Ramos (cell line): ENCODE data around the gene MEGF11.

Experiments
- in situ Hi-C: fragments of 300-500 bp; cut with MboI; formaldehyde crosslinking; loops from one replicate; pipeline ENCODE4 v1.14.3; 2022; ENCODE audit warnings: low sequenced_read_pairs; ENCODE audit not compliant: unreplicated experiment

Gene MEGF11

DNA sequence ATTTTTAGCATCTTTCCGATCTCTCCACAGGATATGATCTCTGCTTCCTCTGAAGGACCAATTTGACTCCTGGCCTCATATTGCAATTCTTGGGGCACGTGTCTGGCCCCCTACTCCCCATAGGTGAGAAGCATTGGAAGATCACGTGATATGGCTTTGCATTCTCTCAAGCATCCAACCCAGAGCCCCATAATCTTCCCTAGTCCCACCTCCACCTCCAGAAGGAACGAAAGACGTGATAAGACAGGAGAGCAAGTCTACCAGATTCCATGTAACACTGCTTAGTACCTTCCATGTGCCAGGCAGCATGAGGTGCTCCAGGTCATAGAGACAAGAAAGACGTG lies 176.3 kb downstream of the MEGF11 start:
- in situ Hi-C loops, result no loop called here

- in situ Hi-C loops, result no loop called here
Observed at GRCh38 chr15:66076591-66077319, 176.8 kb downstream of the MEGF11 start.

- in situ Hi-C loops, result no loop called here
Observed at GRCh38 chr15:66075947-66076346, 177.6 kb downstream of the MEGF11 start.

DNA sequence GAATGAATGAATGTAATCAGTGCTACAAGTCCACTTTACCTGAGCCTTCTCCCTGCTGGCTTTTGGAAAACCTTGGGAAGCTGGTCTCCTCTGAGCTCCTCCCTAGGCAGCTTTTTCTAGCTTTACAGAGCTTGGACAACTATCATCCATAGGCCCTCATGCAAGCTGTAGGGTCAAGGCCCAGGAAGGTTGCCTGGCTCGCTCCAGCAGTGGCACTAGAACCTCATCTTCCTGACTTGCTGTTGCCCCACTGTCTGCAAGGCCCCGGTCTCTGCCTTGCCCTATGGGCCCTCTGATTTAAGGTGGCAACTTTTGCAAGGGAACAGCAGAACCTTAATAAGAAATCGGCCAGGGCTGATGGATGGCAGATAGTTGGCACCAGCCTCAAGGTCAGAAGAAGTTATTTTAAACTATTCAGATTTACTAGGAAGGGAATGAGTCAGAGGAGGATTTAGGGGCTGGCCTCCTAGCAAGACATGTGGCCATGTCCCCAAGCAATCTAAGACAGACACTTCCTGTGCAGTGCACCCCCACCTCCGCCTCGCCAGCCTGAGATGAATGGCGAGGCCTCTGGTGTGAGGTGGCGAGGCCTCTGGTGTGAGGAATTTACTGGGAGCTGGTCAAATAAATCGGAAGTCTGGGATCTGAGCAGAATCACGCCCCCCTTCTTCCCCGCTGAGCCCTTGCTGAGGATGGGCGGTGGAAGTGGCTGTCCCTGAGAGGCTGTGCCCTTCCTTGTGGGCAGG lies 180.8 kb downstream of the MEGF11 start:
- in situ Hi-C loops, result no loop called here

- in situ Hi-C loops, result no loop called here
Observed at GRCh38 chr15:66071921-66072295, 181.6 kb downstream of the MEGF11 start.

DNA sequence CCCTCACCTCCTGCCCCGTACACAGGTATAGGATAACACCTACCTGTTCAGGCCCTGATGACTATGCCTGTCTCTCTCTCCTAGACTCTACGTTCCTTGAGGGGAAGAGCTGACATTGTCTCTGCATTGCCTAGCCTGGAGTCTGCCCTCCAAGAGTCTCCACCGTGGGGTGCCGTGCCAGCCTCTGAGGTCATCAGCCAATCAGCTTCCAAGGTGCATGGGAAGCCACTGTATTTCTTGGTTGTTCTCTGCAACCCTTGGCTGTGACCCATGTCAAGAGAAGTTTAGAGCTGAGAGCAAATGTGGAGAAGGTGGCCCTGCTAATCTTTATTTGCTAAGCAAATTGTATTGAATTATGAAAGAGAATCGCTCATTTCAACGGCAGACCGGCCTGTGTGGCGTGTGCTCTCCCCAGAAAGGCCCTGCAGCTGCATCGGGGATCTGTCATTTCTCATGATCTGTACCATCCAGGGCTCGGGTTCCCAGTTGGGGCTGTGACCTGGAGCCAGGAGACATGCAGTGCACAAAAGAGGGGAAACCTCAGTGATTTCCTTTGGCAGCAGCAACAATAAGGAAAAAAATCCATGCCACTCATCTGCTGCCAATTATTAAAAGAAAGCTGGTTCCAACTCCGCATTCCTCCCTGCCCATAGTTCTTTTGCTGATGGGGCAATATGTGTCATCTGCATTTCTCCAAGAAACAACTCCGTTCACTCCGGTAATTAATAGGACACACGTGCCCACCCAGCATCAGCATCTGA lies 182.2 kb downstream of the MEGF11 start:
- in situ Hi-C loops, result no loop called here

- in situ Hi-C loops, result no loop called here
Observed at GRCh38 chr15:66070220-66070934, 183.2 kb downstream of the MEGF11 start.

- in situ Hi-C loops, result no loop called here
Observed at GRCh38 chr15:66069751-66070150, 183.8 kb downstream of the MEGF11 start.

DNA sequence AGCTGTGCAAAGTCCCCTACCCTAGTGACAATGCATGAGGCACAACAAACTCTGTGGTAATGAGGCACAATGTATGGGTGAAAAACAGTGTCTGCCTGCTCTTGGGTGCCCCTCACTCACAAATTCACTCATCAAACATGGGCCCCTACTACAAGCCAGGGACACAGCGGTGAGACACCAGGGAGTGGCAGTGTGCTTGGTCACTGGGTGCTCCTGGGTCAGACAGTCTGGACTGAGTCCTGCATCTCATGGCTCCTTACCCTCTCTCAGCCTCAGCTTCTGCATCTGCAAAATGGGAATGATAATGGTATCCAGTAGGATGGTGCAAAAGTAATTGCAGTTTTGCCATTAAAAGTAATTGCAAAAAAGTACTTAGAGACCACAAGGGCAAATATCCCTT lies 184.7 kb downstream of the MEGF11 start:
- in situ Hi-C loops, result no loop called here

GRCh38 chr15:66067687-66068086 lies 185.9 kb downstream of the MEGF11 start:
- in situ Hi-C loops, result no loop called here

DNA sequence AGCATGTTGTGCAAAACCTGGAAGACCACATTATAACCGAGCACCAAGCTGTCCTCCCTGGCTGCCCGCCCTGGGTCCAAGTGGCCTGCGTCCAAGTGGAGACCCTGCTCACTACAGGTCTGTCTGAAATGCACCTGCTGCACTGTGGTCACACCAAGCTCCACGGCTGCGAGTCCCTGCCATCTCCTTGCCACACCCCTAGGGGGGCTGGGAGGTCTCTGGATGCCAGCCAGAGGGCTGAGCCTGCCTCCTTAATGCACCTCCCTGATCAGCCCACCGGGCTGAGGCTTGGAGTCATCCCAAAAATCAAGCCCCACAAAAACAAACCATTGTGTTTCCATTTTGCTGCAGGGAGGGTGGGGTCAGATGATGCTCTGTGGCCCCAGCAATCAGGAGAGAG lies 187.1 kb downstream of the MEGF11 start:
- in situ Hi-C loops, result no loop called here

- in situ Hi-C loops, result no loop called here
Observed at GRCh38 chr15:66066005-66066404, 187.5 kb downstream of the MEGF11 start.

- in situ Hi-C loops, result no loop called here
Observed at GRCh38 chr15:66065325-66065724, 188.2 kb downstream of the MEGF11 start.

DNA sequence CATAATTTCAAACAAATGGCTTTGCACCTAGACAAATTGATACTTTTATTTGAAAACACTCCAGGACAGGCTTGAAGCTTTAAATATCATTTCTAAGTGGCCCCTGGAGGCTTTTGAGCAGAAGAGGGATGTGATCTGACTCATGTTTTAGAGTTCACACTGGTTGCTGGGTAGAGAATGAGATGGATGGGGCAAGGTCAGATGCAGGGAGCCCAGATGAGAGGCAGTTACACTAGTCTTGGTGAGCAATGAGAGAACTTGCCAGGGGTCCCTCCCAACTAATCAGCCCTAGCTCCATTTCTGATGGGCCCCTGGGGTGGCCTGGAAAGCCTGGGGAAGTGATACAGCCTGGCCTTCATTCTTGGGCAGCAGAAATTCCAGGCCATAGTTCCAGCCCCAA lies 190.4 kb downstream of the MEGF11 start:
- in situ Hi-C loops, result no loop called here

DNA sequence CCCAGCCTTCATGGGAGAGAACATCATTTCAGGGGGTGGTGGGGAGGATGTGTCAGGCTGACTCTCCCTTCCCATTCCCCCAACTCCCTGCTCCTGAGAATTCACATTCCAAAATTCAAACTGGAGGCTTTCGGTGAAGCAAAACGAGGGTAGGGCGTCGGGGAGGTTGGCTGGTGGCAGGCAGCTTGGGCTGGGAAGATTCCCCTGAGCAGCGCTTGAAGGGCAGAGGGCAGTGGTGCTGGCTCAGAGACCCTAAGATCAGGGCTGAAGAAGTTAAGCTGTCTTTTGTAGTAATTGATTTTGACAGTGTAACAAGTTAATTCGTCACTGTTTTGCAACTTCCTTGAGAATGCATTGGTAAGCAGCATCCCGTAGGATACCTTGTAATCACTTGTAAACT lies 196.5 kb downstream of the MEGF11 start:
- in situ Hi-C loops, result no loop called here

GRCh38 chr15:66053991-66054390 lies 199.6 kb downstream of the MEGF11 start:
- in situ Hi-C loops, result no loop called here

DNA sequence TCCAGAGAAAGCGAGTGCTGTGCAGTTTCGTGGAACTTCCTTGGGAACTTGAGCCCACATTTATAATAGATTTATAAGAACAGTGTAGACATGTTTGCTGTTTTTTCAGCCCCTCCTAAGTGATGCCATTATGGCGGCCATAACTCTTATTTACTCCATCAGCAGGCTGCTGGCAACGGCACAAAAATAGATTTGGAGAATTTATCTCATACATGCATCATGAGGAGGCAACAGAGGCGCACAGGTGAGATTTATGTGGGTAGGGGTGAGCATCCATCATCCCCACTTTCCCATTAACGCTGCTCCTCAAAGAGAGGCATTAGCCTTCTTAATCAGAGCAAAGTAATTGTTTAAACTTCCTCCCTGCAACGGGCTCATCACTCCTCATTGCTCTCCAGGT lies 201.7 kb downstream of the MEGF11 start:
- in situ Hi-C loops, result no loop called here

- in situ Hi-C loops, result no loop called here
Observed at GRCh38 chr15:66050264-66050663, 203.3 kb downstream of the MEGF11 start.

DNA sequence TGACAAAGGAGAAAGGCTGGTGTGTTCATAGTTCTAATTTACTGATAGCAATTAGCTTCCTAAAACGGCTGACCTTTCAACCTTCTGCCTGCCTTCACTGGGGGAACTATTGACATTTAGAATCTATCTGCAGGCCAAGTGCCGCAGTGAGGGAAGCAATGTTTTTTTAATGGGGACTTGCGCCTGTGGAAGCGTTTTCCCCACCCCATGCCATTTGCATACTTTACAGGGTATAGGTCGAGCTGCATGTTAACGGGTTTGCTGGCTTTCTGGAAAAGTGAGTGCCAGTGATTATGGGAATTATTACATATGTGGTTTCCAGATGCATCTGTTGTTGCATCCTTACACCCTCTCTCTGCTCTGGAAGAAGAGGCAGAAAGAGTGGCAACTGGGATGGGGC lies 204.2 kb downstream of the MEGF11 start:
- in situ Hi-C loops, result no loop called here

DNA sequence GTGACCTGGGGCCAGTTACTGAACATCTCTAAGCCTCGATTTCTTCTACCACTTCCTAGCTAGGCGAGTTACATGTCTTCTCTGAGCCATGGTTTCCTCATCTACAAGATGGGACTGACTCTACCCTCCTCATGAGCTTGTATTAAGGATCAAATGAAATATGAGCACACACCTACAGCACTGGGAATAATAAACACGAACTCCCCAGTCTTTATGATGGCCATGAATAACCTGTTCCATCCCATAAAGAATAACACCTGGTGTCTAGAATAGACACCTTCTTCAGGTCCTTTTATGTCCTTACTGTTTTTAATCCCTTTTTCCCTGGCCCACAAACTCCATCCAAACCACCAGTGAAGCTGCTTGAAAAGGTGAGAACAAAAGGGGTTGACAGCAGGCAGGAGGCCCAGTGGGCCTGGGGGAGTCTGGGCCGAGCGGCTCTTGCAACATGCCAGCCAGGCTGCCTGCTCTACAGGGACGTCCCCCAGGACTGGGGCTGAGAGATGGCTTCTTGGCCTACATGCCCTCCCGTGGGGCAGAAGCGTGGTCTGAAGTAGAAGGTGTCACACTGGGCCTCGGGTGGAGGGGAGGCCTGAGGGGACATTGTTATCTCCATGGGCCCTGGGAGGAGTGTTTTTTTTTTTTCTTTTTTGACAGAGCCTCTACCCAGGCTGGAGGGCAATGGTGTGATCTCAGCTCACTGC lies 206.1 kb downstream of the MEGF11 start:
- in situ Hi-C loops, result no loop called here
